Measurements from ENCODE around the gene ALKBH7.
"Not testable (repeated sequence)": the region's sequence is repeated elsewhere in the genome, so short reads cannot be mapped to it uniquely, and the experiment has no call there.

Gene ALKBH7

GRCh38 chr19:6372594-6373095 is at the start of gene ALKBH7:
ALKBH7 (plus strand) TSS chr19:6372794; CDS start chr19:6372821, 27 bp downstream.
- DNase-seq (ENCODE audit: low spot score): peak; percentile 100

- DNase-seq (ENCODE audit: low spot score): no peak
Observed at GRCh38 chr19:6324757-6325156, 47.8 kb upstream of the ALKBH7 start.

GRCh38 chr19:6325614-6326013 is 47.0 kb upstream of the ALKBH7 start:
- DNase-seq (ENCODE audit: low spot score): no peak

GRCh38 chr19:6326815-6327214 is 45.8 kb upstream of the ALKBH7 start:
- no peak for DNase-seq (ENCODE audit: low spot score)

- DNase-seq (ENCODE audit: low spot score): no peak
Observed at GRCh38 chr19:6333439-6333838, 39.2 kb upstream of the ALKBH7 start, which contains the start of gene ACER1. ACER1 (minus strand) TSS chr19:6333612; CDS start chr19:6333551, 61 bp downstream.

GRCh38 chr19:6334490-6335285 is 37.9 kb upstream of the ALKBH7 start:
- DNase-seq (ENCODE audit: low spot score): no peak

- DNase-seq (ENCODE audit: low spot score): no peak
Observed at GRCh38 chr19:6340493-6341201, 31.9 kb upstream of the ALKBH7 start.

- no peak for DNase-seq (ENCODE audit: low spot score)
Observed at GRCh38 chr19:6343462-6343861, 29.1 kb upstream of the ALKBH7 start.

- not testable (repeated sequence) for DNase-seq (ENCODE audit: low spot score)
Observed at GRCh38 chr19:6349271-6349670, 23.3 kb upstream of the ALKBH7 start.

- DNase-seq (ENCODE audit: low spot score): no peak
Observed at GRCh38 chr19:6350688-6351087, 21.9 kb upstream of the ALKBH7 start.

- no peak for DNase-seq (ENCODE audit: low spot score)
Observed at GRCh38 chr19:6352381-6353165, 20.0 kb upstream of the ALKBH7 start.

- DNase-seq (ENCODE audit: low spot score): no peak
Observed at GRCh38 chr19:6354098-6354674, 18.4 kb upstream of the ALKBH7 start.

- not testable (repeated sequence) for DNase-seq (ENCODE audit: low spot score)
Observed at GRCh38 chr19:6355321-6356040, 17.1 kb upstream of the ALKBH7 start.

GRCh38 chr19:6357174-6357573 is 15.4 kb upstream of the ALKBH7 start:
- no peak for DNase-seq (ENCODE audit: low spot score)

GRCh38 chr19:6358003-6358402 is 14.6 kb upstream of the ALKBH7 start:
- no peak for DNase-seq (ENCODE audit: low spot score)

- no peak for DNase-seq (ENCODE audit: low spot score)
Observed at GRCh38 chr19:6359568-6360341, 12.8 kb upstream of the ALKBH7 start.

- DNase-seq (ENCODE audit: low spot score): not testable (repeated sequence)
Observed at GRCh38 chr19:6360445-6360844, 12.1 kb upstream of the ALKBH7 start.

GRCh38 chr19:6360857-6361216 is 11.8 kb upstream of the ALKBH7 start:
- DNase-seq (ENCODE audit: low spot score): not testable (repeated sequence)

- no peak for DNase-seq (ENCODE audit: low spot score)
Observed at GRCh38 chr19:6362027-6362350, 10.6 kb upstream of the ALKBH7 start.

GRCh38 chr19:6362351-6362801 is 10.2 kb upstream of the ALKBH7 start:
- no peak for DNase-seq (ENCODE audit: low spot score)

GRCh38 chr19:6364353-6364752 is 8.2 kb upstream of the ALKBH7 start:
- DNase-seq (ENCODE audit: low spot score): no peak
